Measurements from ENCODE around the gene DDX10. TPM values are rescaled to one million over a fixed set of nuclear protein-coding genes. Genes with fewer than 3 reads are reported as not detected.
"Not testable (repeated sequence)": the region's sequence is repeated elsewhere in the genome, so short reads cannot be mapped to it uniquely, and the experiment has no call there.

The DDX10 gene
- total RNA-seq, 1 experiment from 2014 or later, result 48.3 TPM

DNA sequence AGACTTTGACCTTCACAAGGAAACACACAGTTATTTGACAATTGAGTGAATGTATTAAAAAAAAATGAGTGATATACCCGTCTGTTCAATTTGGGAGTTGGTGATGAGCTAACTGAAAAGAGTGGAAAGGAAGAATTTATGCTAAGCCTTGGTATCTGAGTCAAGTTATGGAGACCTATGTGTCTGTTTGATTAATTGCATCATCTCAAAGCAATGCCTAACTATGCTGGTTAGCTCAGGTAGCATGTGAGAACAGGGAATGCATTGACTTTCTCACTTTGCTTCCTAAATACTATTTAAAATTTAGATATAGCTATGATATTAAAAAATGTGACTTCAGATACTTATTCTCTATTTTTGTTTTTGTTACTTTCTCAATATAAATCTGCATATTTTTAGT is 110.5 kb downstream of the DDX10 start:
- DNase-seq, result no peak
- Mint-ChIP-seq H3K36me3 (ENCODE audit: insufficient read depth in 1 of 3, low read depth in 3 of 3) (peaks cover 6 to 16% (median 11%) of the 10 kb centered on the region in 3 experiments), H3K9me3 (peaks cover 4 to 8% of the 10 kb centered on the region in 2 experiments; a peak in 4 of 5 replicates), H3K4me1 (peaks cover 0 to 10% of the 10 kb centered on the region in 2 experiments; a peak in 3 of 4 replicates), H3K27ac (no peak overlapping the region), H3K4me3 (no peak overlapping the region), H3K27me3 (ENCODE audit: low read depth) (no peaks in the 10 kb centered on the region)
- no peak overlapping the region for H3K18ac ChIP-seq (ENCODE audit: insufficient read length, low read depth, low read length)
- no peaks in the 10 kb centered on the region for H3K79me1 ChIP-seq (ENCODE audit: insufficient read depth, low read depth, low read length, poor library complexity, severe bottlenecking)
- no peaks in the 10 kb centered on the region for H3K4me1 ChIP-seq (ENCODE audit: insufficient read depth, low read length)
- H2AFZ ChIP-seq (ENCODE audit: low read length), result no peak overlapping the region
- no peak overlapping the region for H3K56ac ChIP-seq (ENCODE audit: insufficient read length, low read depth, low read length)
- H3K4me2 ChIP-seq (ENCODE audit: insufficient read depth, insufficient read length, low read length), result no peak overlapping the region
- H3K9ac ChIP-seq (ENCODE audit: extremely low read depth, insufficient read length, low read length), result no peak overlapping the region
- no peak overlapping the region for H2BK15ac ChIP-seq (ENCODE audit: low read depth, low read length)
- no peak overlapping the region for H3T11ph ChIP-seq (ENCODE audit: low read length)
- no peak overlapping the region for H3K14ac ChIP-seq (ENCODE audit: insufficient read depth, low read length)
- no peak overlapping the region for H4K91ac ChIP-seq (ENCODE audit: insufficient read length, low read depth, low read length)
- no peak overlapping the region for H3K23ac ChIP-seq (ENCODE audit: insufficient read length, low read depth, low read length)
- WGBS (ENCODE audit: extremely low coverage, insufficient read length, low lambda C conversion rate), result no CpG with 5 or more reads among the region's 1 CpG
- no peak overlapping the region for H2BK12ac ChIP-seq (ENCODE audit: insufficient read length, low read depth, low read length)
- no peaks in the 10 kb centered on the region for H3K9me3 ChIP-seq (ENCODE audit: control insufficient read depth, low read depth, low read length)
- no peaks in the 10 kb centered on the region for H4K20me1 ChIP-seq (ENCODE audit: control insufficient read depth, insufficient read depth, insufficient read length)
- no peak overlapping the region for H2BK20ac ChIP-seq (ENCODE audit: low read depth, low read length, poor library complexity, severe bottlenecking)
- H3K23me2 ChIP-seq (ENCODE audit: insufficient read length, low read depth, low read length, poor library complexity, severe bottlenecking), result no peaks in the 10 kb centered on the region
- no peak overlapping the region for H3K27ac ChIP-seq (ENCODE audit: insufficient read length, low read depth, low read length)
- no peak overlapping the region for H4K8ac ChIP-seq (replicated peaks; ENCODE audit: insufficient read length, low read depth, low read length)
- no peaks in the 10 kb centered on the region for H3K27me3 ChIP-seq (ENCODE audit: insufficient read depth, low read length)
- no peak overlapping the region for H2BK5ac ChIP-seq (ENCODE audit: insufficient read length, low read length)
- no peak overlapping the region for H2AK5ac ChIP-seq (ENCODE audit: insufficient read length, low read length)
- TF ChIP-seq, protein P1, sequence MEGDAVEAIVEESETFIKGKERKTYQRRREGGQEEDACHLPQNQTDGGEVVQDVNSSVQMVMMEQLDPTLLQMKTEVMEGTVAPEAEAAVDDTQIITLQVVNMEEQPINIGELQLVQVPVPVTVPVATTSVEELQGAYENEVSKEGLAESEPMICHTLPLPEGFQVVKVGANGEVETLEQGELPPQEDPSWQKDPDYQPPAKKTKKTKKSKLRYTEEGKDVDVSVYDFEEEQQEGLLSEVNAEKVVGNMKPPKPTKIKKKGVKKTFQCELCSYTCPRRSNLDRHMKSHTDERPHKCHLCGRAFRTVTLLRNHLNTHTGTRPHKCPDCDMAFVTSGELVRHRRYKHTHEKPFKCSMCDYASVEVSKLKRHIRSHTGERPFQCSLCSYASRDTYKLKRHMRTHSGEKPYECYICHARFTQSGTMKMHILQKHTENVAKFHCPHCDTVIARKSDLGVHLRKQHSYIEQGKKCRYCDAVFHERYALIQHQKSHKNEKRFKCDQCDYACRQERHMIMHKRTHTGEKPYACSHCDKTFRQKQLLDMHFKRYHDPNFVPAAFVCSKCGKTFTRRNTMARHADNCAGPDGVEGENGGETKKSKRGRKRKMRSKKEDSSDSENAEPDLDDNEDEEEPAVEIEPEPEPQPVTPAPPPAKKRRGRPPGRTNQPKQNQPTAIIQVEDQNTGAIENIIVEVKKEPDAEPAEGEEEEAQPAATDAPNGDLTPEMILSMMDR (conservative IDR thresholded peaks at IDR 0.05), result no peak
- no peak overlapping the region for H2BK120ac ChIP-seq (ENCODE audit: low read depth, low read length, poor library complexity, severe bottlenecking)
- no peak overlapping the region for H4K5ac ChIP-seq (ENCODE audit: insufficient read length, low read depth, low read length)
- H3K79me2 ChIP-seq (ENCODE audit: insufficient read depth, low read length), result no peaks in the 10 kb centered on the region
- no peak overlapping the region for H3K4ac ChIP-seq (ENCODE audit: low read depth, low read length)

DNA sequence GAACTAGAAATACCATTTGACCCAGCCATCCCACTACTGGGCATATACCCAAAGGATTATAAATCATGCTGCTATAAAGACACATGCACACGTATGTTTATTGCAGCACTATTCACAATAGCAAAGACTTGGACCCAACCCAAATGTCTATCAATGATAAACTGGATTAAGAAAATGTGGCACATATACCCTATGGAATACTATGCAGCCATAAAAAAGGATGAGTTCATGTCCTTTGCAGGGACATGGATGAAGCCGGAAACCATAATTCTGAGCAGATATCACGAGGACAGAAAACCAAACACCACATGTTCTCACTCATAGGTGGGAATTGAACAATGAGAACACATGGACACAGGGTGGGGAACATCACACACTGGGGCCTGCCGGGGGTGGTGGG is 114.3 kb downstream of the DDX10 start:
- H3K27me3 Mint-ChIP-seq (ENCODE audit: low read depth); H3K79me1 ChIP-seq (ENCODE audit: insufficient read depth, low read depth, low read length, poor library complexity, severe bottlenecking); H2BK12ac ChIP-seq (ENCODE audit: insufficient read length, low read depth, low read length); H4K8ac ChIP-seq (replicated peaks; ENCODE audit: insufficient read length, low read depth, low read length); H3K4me2 ChIP-seq (ENCODE audit: insufficient read depth, insufficient read length, low read length); H3K79me2 ChIP-seq (ENCODE audit: insufficient read depth, low read length); H3K4me1 ChIP-seq (ENCODE audit: insufficient read depth, low read length); H3K14ac ChIP-seq (ENCODE audit: insufficient read depth, low read length); DNase-seq; H3K27me3 ChIP-seq (ENCODE audit: insufficient read depth, low read length); H4K91ac ChIP-seq (ENCODE audit: insufficient read length, low read depth, low read length); H3K27ac ChIP-seq (ENCODE audit: insufficient read length, low read depth, low read length); H3K23me2 ChIP-seq (ENCODE audit: insufficient read length, low read depth, low read length, poor library complexity, severe bottlenecking); H3K27ac Mint-ChIP-seq; H3K9me3 Mint-ChIP-seq; H2AK5ac ChIP-seq (ENCODE audit: insufficient read length, low read length); H2AFZ ChIP-seq (ENCODE audit: low read length); H3K23ac ChIP-seq (ENCODE audit: insufficient read length, low read depth, low read length); H3K18ac ChIP-seq (ENCODE audit: insufficient read length, low read depth, low read length); H3K4me3 Mint-ChIP-seq; H3K56ac ChIP-seq (ENCODE audit: insufficient read length, low read depth, low read length); H3K4ac ChIP-seq (ENCODE audit: low read depth, low read length); H4K5ac ChIP-seq (ENCODE audit: insufficient read length, low read depth, low read length); H2BK120ac ChIP-seq (ENCODE audit: low read depth, low read length, poor library complexity, severe bottlenecking); H2BK5ac ChIP-seq (ENCODE audit: insufficient read length, low read length); H3K9me3 ChIP-seq (ENCODE audit: control insufficient read depth, low read depth, low read length); H3K9ac ChIP-seq (ENCODE audit: extremely low read depth, insufficient read length, low read length); H3T11ph ChIP-seq (ENCODE audit: low read length); H4K20me1 ChIP-seq (ENCODE audit: control insufficient read depth, insufficient read depth, insufficient read length); H2BK15ac ChIP-seq (ENCODE audit: low read depth, low read length); H2BK20ac ChIP-seq (ENCODE audit: low read depth, low read length, poor library complexity, severe bottlenecking): not testable (repeated sequence)
- no CpG with 5 or more reads among the region's 4 CpGs for WGBS (ENCODE audit: extremely low coverage, insufficient read length, low lambda C conversion rate)
- Mint-ChIP-seq H3K4me1 (peaks cover 2 to 11% of the 10 kb centered on the region in 2 experiments; a peak in 3 of 4 replicates), H3K36me3 (ENCODE audit: insufficient read depth in 1 of 3, low read depth in 3 of 3) (peaks cover 6 to 15% (median 11%) of the 10 kb centered on the region in 3 experiments)
